Kidney (tissue), 14 donors: ENCODE measurements around the gene MTARC1. TPM values are rescaled to one million over a fixed set of nuclear protein-coding genes. Genes with fewer than 3 reads are reported as not detected.

Source experiments
- DNase-seq, 5 donors: peaks; one replicate each; pipeline ENCODE4 v3.0.0-alpha.2; 2013 to 2020
- FAIRE-seq: peaks from 2 replicates; lab custom pipeline; 2012; peaks lifted over from hg19 to GRCh38; lab: Jason Lieb, UNC
- H3K27ac ChIP-seq, 2 donors: one replicate each; pipeline ENCODE4 v1.7.0; 2013; ENCODE audit warnings: low read depth in 2 of 2, low read length in 2 of 2, inconsistent platforms in 1 of 2
- H3K27me3 ChIP-seq: one replicate; pipeline ENCODE4 v1.7.1; 2013; ENCODE audit warnings: low read length, inconsistent platforms; ENCODE audit not compliant: control insufficient read depth, insufficient read depth
- H3K36me3 ChIP-seq, 3 donors: one replicate each; pipeline versions ENCODE4 v1.7.0 to v1.7.1; 2013; ENCODE audit warnings: low read length in 3 of 3, control low read depth in 1 of 3, inconsistent platforms in 1 of 3; ENCODE audit not compliant: insufficient read depth in 3 of 3, control insufficient read depth in 2 of 3
- H3K4me1 ChIP-seq, 3 donors: one replicate each; pipeline versions ENCODE4 v1.7.0 to v1.7.1; 2013; ENCODE audit warnings: low read length in 3 of 3, inconsistent platforms in 1 of 3, low read depth in 1 of 3; ENCODE audit not compliant: control insufficient read depth in 2 of 3, insufficient read depth in 2 of 3
- H3K4me3 ChIP-seq, 3 donors: one replicate each; pipeline versions ENCODE4 v1.7.0 to v1.8.1; 2013; ENCODE audit warnings: low read length in 3 of 3, control low read depth in 1 of 3, inconsistent platforms in 1 of 3
- H3K9ac ChIP-seq, 3 donors: one replicate each; pipeline versions ENCODE4 v1.7.0 to v1.7.1; 2013; ENCODE audit warnings: low read length in 3 of 3, control low read depth in 1 of 3, inconsistent platforms in 1 of 3
- H3K9me3 ChIP-seq, 3 donors: one replicate each; pipeline versions ENCODE4 v1.7.0 to v1.7.1; 2013; ENCODE audit warnings: low read length in 3 of 3, control low read depth in 1 of 3, inconsistent platforms in 1 of 3; ENCODE audit not compliant: control insufficient read depth in 2 of 3, insufficient read depth in 1 of 3
- CTCF ChIP-seq: IDR thresholded peaks from 3 replicates; pipeline ENCODE4 v1.5.1; 2012; ENCODE audit warnings: mild to moderate bottlenecking, moderate library complexity, borderline replicate concordance; ENCODE audit not compliant: insufficient read depth; ENCODE audit errors: extremely low read depth
- intact Hi-C: fragments of 100-400 bp; cut with DNase I; formaldehyde crosslinking; loops from one replicate; pipeline ENCODE4 v1.11.1; 2022
- polyA plus RNA-seq: library from polyadenylated mRNA; stranded (reverse); fragments of 350-450 nt; fragmentation: Illumina TruSeq; extraction: RNeasy Lipid Tissue Mini Kit (QIAGEN cat#74804); gene quantifications from one replicate; pipeline ENCODE4 v1.2.3, GENCODE V29; 2014; ENCODE audit warnings: low read depth, low replicate concordance; ENCODE audit not compliant: insufficient read depth
- total RNA-seq: library from RNA; stranded (reverse); fragmentation: NEBNext Ultra II Directional; extraction: Animal tissue kit (Norgen Biotek cat#: 25700); gene quantifications from one replicate; pipeline ENCODE4 v1.2.1, GENCODE V29; 2021
- donor health status: control.
- donor health status: control.
- donor health status: control.
- donor health status: control.
- donor health status: control.
- donor health status: DM: yes; HTN: yes; CAD: no.
- donor health status: Normal renal cell carcinoma (clear cell type).

The MTARC1 gene
- total and polyA plus RNA-seq, 2 donors from 2014 or later: 6.8 to 11.0 TPM

DNA sequence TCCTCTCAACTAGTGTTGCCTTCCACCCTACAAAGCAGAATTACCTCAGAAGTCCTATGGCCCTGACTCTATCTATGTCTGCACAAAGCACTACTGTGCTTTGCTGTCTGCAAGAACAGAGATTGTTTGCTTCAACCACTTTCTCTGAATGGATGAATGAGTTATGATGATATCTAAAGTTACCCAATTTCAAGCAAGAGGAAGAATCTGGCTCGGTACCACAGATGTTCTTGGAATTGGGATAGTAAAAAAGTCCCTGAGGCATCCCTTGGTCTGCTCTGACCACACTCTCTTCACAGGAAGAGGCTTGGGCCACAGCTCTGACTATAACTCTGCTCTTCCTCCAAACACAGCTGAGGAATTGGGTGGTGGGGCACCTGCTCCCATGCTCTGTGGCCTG, 31.2 kb downstream of the MTARC1 start:
- H3K27ac ChIP-seq: no peak overlapping the region
- H3K9me3 ChIP-seq: no peaks in the 10 kb centered on the region
- H3K9ac ChIP-seq: no peak overlapping the region
- no peak for TF ChIP-seq CTCF
- no peak overlapping the region for H3K4me3 ChIP-seq
- intact Hi-C loops: no loop called here
- H3K27me3 ChIP-seq: no peaks in the 10 kb centered on the region
- FAIRE-seq: no peak
- DNase-seq: no peak
- H3K4me1 ChIP-seq: no peaks in the 10 kb centered on the region
- H3K36me3 ChIP-seq: peaks cover 0 to 3% (median 0%) of the 10 kb centered on the region in 3 donors

DNA sequence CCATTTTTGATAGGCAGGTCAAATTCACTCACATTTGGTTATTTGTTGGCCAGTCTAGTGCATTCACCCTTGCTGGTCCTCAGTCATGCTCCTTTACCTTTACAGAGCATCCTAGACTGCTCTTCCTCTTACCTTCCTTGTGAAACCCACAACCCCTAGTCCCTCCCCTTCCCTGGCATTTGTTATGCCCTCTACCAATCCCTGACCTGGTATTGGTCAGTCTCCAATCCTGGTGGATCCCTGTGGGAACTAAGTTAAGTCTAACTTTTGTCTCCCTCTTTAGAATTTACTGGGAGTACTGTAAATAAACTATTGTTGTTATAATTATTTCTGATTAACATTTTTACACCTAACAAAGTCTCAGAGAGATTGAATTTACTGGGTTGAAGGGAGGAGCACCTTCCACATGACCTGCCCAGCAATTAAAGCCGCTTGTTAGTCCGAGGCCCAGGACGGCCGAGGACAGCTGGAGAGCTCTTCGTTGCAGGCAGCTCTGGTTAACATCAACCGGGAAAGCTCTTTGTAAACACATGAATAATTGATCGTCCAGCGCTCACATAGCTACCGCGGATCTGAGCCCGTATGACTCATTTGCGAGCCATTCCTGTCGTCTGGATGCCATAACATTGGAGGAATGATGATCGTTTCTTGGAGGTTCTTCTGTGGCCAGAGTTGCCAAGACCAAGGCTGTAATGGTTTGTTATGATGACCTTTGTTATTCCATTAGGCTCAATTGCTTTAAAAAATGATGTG, 31.9 kb downstream of the MTARC1 start:
- DNase-seq (peak in 2 of 5 donors; percentile 49 to 77), FAIRE-seq (no peak)
- H3K27me3 ChIP-seq: no peaks in the 10 kb centered on the region
- no peaks in the 10 kb centered on the region for H3K9me3 ChIP-seq
- no peaks in the 10 kb centered on the region for H3K36me3 ChIP-seq
- H3K9ac ChIP-seq: no peak overlapping the region
- no peak overlapping the region for H3K4me3 ChIP-seq
- intact Hi-C loops: no loop called here
- no peaks in the 10 kb centered on the region for H3K4me1 ChIP-seq
- H3K27ac ChIP-seq: no peak overlapping the region
- no peak for TF ChIP-seq CTCF

- Histone ChIP-seq H3K36me3 (no peaks in the 10 kb centered on the region), H3K27ac (no peak overlapping the region), H3K9me3 (no peaks in the 10 kb centered on the region), H3K4me1 (no peaks in the 10 kb centered on the region), H3K27me3 (no peaks in the 10 kb centered on the region), H3K9ac (no peak overlapping the region), H3K4me3 (no peak overlapping the region)
- intact Hi-C loops: no loop called here
- no peak for TF ChIP-seq CTCF
- DNase-seq: peak in 1 of 5 donors; percentile 22
- FAIRE-seq: no peak
Observed at GRCh38 chr1:220819467-220820026, 32.8 kb downstream of the MTARC1 start.
